AML-193 (cell line): ENCODE results near the gene TMEM252.
A peak's percentile ranks its signal among the peaks of the same experiment; 100 is the strongest.

Experiments used
- DNase-seq, 2 experiments: peaks; one replicate each; lab custom pipeline; 2025; lab: John Stamatoyannopoulos, UW

Gene TMEM252, protein sequence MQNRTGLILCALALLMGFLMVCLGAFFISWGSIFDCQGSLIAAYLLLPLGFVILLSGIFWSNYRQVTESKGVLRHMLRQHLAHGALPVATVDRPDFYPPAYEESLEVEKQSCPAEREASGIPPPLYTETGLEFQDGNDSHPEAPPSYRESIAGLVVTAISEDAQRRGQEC

DNA sequence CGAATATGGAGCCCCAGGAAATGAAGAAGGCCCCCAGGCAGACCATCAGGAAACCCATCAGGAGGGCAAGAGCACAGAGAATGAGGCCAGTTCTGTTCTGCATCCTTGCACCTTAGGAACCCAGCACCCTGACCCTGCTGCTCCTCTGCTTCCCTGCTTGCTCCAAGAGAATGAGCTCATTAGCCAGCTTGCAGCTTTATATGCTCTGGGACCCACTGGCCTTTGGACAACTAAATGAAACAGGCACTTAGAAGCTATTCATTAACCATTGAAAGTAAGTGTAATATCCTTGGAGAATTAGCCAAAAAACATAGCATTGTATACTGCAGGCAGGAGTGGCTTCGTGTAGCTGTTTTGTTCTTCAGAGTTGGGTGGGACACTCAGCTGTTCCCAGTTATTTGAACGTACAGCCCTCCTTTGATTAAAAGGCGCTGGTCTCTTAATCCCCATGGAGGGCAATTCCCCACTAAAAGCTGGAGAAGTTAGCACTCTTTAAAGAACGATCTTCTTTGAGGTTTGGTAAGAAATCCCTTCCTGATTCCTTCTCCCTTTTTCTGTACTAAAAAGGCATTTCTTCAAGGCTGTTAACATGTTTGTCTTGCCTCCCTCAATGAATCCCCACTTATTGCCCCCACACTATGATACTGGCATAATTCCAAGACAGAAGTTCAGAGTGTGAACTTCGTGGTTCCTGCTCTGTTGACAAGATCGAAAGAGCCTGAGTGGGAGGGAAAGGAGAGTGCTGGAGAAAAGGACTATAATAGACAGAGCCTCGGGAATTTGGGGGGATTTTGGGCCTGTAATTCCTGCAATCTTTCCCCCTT, at the start of gene TMEM252:
Gene TMEM252, minus strand, starts transcription at position 172 of the 824 bp plus-strand sequence. Its CDS starts 69 bp downstream, at position 103.
- no peak for DNase-seq

DNA sequence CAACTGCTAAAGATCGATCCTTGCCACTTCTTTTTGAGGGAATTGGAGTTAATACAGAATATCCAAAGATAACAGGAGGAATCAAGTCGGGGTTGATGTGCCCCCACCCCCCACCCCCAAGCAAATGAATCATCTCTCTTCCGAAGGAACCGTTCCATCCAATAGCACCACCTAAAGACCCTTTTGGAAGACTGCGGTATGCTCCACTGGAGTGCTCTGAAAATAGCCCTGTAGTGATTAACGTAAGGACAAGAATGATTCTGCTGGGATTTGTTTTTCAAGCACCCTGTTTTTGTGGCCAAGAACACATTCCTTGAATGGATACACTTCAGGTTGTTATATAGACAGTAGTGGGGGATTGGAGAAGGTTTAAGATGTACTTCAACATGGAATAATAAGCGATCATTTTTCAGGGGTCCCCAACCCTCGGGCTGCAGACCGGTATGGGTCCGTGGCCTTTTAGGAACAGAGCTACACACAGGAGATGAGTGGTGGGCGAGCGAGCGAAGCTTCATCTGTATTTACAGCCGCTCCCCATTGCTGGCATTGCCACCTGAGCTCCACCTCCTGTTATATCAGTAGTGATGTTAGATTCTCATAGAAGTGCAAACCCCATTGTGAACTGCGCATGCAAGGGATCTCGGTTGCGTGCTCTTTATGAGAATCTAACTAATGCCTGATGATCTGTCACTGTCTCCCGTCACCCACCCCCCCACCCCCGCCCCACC, 44.5 kb upstream of the TMEM252 start:
- DNase-seq, result no peak

DNA sequence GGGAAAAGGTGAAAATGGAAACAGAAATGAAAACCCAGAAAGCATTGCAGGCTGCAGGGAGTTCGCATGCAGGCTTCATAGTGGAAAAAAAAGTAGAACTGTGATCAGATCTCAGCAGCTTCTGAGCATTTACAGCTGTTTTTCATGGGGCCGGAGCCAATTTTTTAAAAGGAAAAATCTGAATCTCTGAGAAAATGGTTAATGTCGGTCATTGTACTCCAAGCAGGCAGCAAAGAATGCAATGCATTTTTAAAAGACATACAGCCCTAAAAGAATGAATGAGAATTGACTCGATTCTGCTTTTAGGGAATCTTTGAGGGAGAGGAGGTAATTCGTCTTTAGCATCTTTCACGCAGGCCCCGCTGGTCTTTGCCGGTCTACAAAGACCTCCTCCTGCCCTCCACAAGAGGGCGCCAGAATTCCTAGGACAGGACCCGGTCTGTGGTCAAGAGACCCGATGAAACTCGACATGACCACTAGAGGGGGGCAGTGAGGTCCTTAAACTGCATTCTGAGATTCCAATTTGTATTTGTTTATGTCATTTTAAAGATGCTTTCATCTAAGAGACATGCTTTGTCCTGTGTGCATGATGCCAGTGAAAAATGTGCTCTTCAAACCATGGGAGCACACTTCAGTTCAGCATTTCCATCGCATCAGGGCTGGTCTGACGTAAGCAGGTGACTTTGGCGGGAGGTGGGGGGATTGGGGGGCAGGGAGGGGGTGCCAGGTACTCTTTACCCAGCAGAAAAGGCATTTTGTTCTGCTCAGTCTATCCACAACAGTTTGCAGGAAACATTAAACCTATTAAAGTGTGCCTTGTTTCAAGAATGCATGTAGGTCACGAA, 43.7 kb upstream of the TMEM252 start:
- DNase-seq, result peak; percentile 73 to 80

DNA sequence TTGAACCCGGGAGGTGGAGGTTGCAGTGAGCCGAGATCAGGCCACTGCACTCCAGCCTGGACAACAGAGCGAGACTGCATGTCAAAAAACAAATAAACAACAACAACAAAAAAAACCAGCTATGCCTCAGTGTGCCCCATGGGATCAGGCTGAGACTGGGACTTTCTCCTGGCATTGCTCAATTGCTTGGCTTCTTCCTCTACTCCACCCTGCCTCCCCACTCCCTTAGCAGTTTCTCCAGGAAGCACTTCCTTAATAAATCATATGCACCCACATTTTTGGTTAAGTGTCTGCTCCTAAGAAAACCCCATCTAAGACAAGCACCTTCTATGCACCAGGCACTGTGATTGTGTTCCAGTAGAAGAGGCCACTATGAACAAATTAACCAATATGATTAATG, 41.0 kb upstream of the TMEM252 start:
- DNase-seq, result no peak

DNA sequence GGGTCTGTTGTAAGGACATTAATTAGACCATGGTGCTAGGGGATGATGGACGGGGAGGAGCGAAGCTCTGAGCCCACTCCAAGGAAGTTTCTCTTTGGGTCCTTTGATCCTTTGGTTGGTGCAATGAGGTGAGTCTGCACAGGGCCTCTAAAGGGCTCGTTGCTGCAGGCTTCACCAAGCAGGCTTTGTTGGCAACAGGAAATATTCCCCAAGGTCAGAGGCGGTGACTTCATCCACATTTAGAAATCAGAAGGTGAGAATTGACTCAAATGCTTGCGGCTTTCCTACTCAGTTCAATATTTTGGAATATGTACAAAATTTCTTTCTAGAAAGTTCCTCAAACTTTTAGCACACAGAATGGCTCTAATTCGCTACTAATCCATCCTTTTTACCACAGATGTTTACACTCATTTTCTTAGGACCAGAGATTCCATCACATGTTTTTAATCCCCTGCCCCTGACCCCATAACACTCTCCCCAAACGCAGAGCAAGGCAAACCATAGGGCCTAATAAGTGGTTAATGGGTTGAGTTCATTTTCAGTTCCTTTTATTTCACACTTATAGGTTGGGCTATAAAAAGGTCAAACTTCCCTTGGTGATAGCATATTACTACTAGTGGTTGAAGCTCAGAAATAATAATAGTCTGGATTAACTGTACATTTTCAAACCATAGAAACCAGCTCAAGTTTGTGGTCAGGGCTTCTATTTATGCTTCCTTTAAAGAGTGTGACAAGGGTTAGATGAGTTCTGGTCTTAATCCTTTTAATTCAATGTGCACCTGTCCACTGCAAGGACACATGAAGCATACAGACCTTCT, 37.3 kb upstream of the TMEM252 start:
- no peak for DNase-seq

DNA sequence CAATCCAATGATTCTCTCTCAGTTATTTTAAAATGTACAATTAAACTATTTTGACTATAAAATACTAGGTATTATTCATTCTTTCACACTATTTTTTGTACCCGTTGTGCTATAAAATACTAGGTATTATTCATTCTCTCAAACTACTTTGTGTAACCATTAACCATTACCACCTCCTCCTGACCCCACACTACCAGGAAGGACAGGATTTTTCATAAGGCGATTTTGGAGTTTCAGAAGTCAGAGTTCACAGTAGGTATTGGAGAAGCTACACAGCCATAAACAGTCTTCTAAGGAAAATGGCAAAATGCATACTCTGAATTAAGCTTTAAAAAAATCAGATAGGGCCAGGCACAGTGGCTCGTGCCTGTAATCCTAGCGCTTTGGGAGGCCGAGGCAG, 35.1 kb upstream of the TMEM252 start:
- no peak for DNase-seq

DNA sequence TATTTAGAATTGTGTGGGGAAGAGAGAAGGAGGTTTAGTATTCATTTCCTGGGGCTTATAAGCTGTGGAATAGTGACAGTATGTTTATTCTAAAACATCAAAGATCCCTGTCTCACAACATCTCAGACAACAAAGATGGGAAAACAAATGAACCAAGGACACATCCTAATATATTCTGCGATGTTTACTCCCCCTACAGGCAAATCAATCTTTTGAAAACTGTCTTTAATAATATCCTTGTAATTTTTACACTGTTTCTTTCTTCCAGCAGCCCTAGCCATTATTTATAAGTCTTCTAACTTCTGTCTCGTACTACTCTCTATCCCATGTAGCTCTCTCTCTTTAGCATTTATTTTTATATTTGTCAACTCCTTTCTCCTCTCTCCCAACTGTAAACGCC, 33.5 kb upstream of the TMEM252 start:
- peak; percentile 12 to 23 for DNase-seq

DNA sequence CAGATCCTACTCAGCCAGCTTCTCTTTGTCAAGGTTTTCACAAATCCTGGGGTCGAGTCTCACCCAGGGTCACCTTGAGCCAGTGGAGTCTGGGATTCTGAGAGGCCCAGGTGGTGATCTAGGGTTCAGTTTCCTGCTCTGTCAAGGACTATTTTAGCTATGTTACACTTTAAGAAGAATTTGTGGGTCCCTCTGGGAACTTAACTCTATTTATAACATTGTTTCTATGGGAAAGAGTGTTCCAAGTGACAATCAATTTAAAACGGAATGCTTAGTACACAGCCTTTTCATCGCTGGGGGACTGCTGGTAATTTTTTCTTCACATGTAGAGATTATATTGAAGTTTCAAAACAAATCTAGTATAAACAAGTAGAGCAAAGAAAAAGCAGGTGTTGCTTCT, 26.9 kb upstream of the TMEM252 start:
- no peak for DNase-seq

DNA sequence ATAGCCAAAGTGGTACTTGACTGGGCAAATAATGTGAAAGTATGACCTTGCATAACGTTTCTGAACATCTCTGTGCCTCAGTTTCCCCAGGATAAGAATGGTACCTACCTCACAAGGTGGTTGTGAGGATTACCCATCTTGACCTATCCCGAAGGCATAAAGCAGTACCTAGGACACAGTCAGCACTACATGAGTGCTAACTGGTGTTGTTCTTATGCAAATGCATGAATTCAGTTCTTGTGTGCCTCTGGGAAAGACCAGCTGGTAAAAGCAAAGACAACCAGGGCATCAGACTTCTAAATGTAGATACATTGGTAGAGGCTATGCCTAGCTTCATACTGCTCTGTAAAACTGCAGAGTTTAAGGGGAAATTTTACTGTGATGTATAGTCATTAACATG, 21.8 kb upstream of the TMEM252 start:
- DNase-seq, result no peak

DNA sequence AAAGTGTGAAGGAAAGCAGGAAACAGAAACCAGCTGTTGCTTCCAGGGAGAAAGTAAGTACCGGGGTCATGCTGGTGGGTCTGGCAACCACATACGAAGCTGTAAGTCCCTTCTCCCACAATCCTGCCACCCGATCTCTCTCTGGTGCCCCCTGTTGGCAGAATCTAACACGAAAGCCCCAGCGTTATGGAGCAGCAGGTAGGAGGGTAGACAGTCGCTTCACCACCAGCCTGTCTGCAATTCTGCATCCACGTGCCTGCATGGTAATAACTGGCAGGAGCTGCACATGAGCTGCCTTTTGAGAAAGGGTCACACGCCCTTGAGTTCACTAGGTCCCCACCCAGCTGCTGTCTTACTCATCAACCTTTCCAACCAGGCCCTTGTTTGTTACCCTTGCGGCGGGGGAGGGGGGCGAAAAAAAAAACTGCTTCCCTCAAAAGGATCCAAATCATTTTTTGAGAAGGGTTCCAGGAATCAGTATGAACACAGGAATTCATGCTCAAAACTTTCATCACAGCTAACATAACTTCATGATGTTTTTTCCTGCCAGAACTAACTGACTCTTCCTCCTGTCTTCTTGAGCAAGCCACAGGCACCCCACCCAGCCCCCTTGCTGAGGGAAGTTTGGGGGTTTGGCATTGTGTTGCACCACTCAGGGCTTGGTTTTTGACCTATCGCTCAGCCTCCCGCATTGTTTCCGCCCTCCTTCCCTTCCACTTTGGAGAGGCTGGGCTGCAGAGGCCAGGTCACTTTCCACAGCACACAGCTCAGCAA, 19.6 kb upstream of the TMEM252 start:
- peak; percentile 98 to 100 for DNase-seq

DNA sequence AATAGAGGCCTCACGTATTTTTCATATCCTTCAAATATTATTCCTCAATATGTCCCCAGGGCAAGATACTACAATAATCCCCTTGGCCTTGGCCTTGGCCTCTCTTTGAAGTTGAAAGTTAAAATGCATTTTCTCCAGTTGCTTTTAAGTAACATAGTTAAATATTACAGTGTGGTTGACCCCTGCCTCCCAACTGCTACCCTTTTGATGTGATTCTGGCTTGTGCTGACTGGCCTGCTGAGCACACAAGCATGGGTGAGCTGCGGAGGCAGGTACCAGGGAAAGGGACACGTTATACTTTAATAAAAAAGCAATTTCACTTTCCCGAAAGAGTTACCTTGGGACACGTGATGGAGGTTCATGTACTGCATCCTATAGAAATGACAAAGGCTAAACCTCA, 17.9 kb upstream of the TMEM252 start:
- no peak for DNase-seq

DNA sequence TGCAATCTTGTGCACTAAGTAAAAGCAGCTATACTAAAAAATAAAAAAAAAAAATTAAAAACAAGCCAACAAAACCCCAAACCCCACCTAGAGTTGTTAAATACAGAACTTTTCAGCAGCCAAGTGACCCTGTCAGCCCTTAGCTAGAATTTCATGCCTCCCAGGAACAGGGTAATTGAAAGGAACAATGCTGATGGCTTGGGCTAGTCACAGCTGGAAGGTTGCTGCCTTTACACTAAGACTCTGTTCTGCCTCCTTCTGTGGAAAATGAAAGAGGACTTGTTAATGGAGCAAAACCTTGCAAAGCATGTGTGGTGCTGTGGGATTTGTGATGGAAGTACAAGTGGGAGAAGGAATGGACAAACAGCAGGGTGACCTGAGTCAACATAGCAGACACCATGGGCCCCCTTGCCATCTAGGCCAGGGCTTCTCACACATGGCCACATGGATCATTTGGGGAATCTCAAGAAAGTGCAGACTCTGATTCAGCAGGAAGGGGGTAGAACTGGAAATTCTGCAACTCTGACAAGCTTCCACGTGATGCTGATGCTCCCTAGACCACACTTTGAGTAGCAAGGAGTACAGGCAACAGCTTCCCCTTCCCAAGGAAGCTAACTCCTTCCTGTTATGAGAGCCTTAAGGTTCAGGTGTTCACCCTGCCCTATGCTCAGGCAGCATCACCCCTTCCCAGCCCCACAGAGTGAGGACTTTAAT, 14.9 kb upstream of the TMEM252 start:
- no peak for DNase-seq

DNA sequence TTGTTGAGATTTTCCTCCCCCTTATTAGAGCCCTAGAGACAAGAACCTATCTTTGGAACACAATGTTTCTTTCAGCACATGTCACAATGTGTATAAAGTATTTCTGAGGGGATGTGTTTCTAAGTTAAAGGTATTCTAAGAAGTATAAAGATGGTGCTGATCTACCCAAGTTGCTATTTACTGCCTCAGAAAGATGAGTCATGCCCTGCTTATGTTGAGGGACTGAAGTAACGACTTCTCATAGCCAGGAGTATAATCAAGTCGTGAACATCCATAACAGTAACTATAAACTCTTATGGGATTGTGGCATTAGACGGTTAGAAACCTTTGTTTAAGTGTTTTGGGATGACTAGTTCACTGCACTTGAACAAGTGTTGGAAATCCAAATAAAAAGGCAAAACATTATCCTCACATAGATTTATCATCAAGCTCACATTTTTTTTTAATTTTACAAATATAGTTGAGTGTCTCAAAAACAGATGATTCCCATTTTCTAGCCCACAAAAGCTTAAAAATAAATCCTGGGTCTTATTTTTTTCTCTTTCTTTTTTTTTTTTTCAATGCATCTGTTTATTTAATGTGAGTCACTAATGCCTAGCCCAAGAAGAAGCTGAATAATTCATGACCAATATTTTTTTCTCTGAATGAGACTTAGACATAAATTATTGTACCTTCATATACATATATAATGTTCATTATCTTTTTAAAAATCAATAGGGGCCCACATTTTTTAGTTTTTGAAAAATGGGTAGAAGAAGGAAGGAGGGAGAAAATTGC, 12.2 kb upstream of the TMEM252 start:
- no peak for DNase-seq

DNA sequence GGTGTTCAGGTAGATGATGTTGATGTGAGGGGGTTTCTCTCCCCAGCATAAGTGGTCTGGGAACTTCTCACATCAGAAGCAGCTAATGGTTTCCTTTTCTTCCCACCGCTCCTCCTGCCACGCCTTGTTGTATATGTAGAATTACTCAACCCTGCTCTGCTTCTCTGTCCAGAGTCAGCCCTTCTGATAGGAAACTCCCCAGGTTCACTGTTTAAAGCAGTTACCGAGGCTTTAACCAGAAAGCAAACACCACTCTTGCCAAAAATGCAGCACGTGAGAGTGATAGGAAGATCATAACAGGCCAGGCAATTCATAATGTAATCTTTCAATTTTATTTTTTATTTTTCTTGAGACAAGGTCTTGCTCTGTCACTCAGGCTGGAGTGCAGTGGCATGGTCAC, 10.5 kb upstream of the TMEM252 start:
- no peak for DNase-seq

DNA sequence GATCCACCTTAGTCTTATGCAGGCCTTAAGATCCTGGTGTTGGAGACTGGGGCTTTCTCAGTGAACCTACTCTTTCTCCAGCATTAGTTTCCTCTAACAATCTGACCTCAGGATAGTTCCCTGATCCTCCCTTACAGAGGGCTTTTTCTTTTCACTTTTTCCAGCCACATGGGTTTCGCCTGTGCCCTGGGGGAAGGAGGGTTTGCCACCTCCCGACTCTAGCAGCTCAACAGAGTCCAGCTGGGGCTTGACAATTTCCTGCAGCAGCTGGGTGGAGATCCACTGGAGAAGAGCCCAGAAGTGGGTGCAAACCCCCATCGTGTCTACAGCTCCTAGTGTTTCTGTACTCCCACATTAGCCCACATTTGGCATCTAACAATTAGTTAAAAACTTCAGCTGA, 7.6 kb upstream of the TMEM252 start:
- DNase-seq, result no peak

DNA sequence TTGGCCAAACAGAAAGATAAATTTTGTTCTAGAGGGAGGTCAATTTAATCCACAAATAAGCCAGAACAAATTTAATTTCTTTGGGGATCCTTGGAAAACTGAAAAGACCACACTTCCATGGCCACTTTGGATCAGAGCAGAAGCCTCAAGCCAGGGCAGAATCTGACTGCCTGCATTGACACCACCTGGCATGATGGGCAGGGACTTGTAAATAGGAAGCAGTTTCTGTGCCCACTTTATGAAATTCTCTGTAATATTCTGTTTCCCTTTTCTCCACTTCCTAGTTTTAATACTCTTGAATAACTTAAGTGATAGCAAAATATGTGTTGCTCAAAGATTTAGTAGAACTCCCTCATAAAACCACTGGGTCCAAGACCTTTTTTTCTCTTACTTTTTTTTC, 6.7 kb upstream of the TMEM252 start:
- peak; percentile 66 to 68 for DNase-seq

DNA sequence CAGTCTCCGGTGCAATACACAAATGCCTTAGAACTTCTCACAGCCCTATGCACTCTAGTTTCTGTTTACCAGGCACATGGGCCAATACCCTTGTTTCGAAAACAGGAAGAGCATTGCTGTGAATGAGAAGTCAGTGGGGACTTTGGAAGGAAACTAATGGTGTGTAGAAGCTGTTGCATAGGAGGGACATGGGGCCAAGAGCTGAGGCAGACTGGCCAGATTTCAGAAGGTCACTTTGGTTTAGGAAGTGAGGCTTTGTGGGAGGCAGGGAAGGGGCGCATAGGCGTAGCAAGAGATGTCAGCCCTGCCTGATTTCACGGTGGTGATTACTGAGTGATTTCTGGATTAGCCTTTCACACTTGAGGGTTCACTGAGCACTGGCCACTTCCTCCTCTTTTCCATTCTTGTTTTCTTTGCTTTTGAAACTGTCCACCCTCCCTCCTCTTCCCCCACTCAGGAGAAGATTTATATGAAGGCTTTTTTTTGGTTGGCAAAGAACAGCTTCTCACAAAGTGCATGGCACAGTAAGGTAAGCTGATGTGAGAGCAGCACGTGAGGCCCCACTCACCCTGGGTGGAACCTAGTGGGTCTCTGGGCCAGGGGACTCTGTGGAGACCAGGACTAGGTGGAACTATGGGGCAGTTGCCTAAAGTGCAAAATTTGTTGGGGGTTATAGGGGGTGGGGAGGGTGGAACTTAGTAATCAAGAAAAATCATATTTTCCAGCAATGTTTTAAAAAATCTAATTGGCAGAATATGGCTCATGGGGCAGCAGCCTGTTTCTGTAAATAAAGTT, 6.1 kb upstream of the TMEM252 start:
- peak; percentile 92 to 93 for DNase-seq

DNA sequence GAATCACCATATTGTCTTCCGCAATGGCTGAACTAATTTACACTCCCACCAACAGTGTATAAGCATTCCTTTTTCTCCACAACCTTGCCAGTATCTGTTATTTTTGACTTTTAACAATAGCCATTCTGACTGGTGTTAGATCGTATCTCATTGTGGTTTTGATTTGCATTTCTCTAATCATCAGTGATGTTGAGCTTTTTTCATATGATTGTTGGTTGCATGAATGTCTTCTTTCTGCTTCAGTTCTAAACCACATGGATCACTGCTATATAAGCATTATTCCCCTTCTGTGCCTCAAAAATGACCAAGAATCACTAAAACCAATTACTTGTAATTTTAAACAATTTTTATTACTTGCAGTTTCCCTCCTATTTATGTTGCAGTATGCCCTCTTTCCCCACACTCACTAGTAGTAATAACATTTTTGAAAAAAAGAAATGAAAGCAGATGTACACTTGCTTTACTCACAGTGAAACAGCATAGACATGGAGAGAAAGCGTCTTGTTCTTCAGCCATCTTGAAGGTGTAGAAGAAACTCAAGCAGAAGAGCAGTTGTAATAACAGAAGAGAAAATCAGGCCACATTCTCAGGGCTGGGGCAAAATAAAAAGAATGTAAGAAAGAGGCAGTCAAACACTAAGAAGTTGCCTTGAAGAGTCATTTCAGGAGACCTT, 4.5 kb upstream of the TMEM252 start:
- DNase-seq, result no peak
